SK-N-SH (cell line): ENCODE data around the gene RPS19. TPM values are rescaled to one million over a fixed set of nuclear protein-coding genes. Genes with fewer than 3 reads are reported as not detected.

ENCODE experiments used
- CTCF ChIA-PET: fragments of 300-600, 350-600 bp; formaldehyde crosslinking; extraction: SDS; loops from one replicate; lab custom pipeline; 2021; lab: Yijun Ruan, JAX
- POLR2A ChIA-PET: fragments of 350-600 bp; sonication (Branson Sonifier 250); formaldehyde crosslinking; extraction: SDS; loops from one replicate; lab custom pipeline; 2020; ENCODE audit warnings: antibody characterized with exemption, inconsistent platforms; lab: Yijun Ruan, JAX
- DNase-seq: peaks from one replicate; pipeline ENCODE4 v3.0.0; 2012
- H2AFZ ChIP-seq: fragments of 200-600 bp; sonication (generic); 2 replicates; pipeline ENCODE4 v1.8.1; 2016; ENCODE audit warnings: antibody characterized with exemption, mild to moderate bottlenecking, low read depth
- H3F3A ChIP-seq: fragments of 200-600 bp; sonication (generic); replicated peaks from 2 replicates; pipeline ENCODE3; 2016; ENCODE audit warnings: antibody characterized with exemption, mild to moderate bottlenecking; ENCODE audit not compliant: insufficient read depth
- H3K27ac ChIP-seq, 2 experiments: fragments of 200-500 bp in 1 of 2; fragments of 200-600 bp in 1 of 2; sonication (Bioruptor generic) in 1 of 2; sonication (generic), shearing (Covaris generic) in 1 of 2; 2 replicates each; pipeline versions ENCODE4 v1.5.1 to v1.6.1; 2014 to 2016; ENCODE audit warnings: low read depth in 2 of 2, inconsistent platforms in 1 of 2, low read length in 1 of 2, mild to moderate bottlenecking in 1 of 2, mixed read lengths in 1 of 2
- H3K27me3 ChIP-seq: fragments of 200-600 bp; sonication (generic), shearing (Covaris generic); 2 replicates; pipeline ENCODE4 v1.6.1; 2016; ENCODE audit warnings: mixed run types; ENCODE audit not compliant: insufficient read depth
- H3K36me3 ChIP-seq, 2 experiments: fragments of 200-500 bp in 1 of 2; fragments of 200-600 bp in 1 of 2; sonication (Bioruptor generic) in 1 of 2; sonication (generic) in 1 of 2; replicated peaks in 1 of 2; 2 replicates each; pipeline versions ENCODE3 to v1.5.1; 2014 to 2016; ENCODE audit warnings: low read length in 1 of 2, mild to moderate bottlenecking in 1 of 2; ENCODE audit not compliant: insufficient read depth in 2 of 2, control insufficient read depth in 1 of 2
- H3K4me1 ChIP-seq, 2 experiments: fragments of 200-500 bp in 1 of 2; fragments of 200-600 bp in 1 of 2; sonication (Bioruptor generic) in 1 of 2; sonication (generic), shearing (Covaris generic) in 1 of 2; 2 replicates each; pipeline versions ENCODE4 v1.5.1 to v1.6.1; 2014 to 2016; ENCODE audit warnings: low read depth in 1 of 2, low read length in 1 of 2, mixed run types in 1 of 2; ENCODE audit not compliant: insufficient read depth in 2 of 2, control insufficient read depth in 1 of 2
- H3K4me2 ChIP-seq: fragments of 200-600 bp; sonication (generic), shearing (Covaris generic); 2 replicates; pipeline ENCODE4 v1.6.1; 2017; ENCODE audit warnings: mixed run types
- H3K4me3 ChIP-seq, 2 experiments: fragments of 200-500 bp in 1 of 2; fragments of 200-600 bp in 1 of 2; sonication (Bioruptor generic) in 1 of 2; sonication (generic), shearing (Covaris generic) in 1 of 2; 2 replicates each; pipeline versions ENCODE4 v1.5.1 to v1.8.1; 2014 to 2016; ENCODE audit warnings: low read depth in 2 of 2, inconsistent platforms in 1 of 2, low read length in 1 of 2, mild to moderate bottlenecking in 1 of 2, mixed read lengths in 1 of 2, moderate library complexity in 1 of 2
- H3K79me2 ChIP-seq: fragments of 200-600 bp; sonication (generic); 2 replicates; pipeline ENCODE4 v1.8.1; 2017; ENCODE audit warnings: mild to moderate bottlenecking; ENCODE audit not compliant: insufficient read depth
- H3K9ac ChIP-seq: fragments of 200-600 bp; sonication (generic); 2 replicates; pipeline ENCODE4 v1.6.1; 2017; ENCODE audit warnings: mixed run types
- H3K9me2 ChIP-seq: fragments of 200-600 bp; sonication (generic); 2 replicates; pipeline ENCODE4 v1.6.1; 2017; ENCODE audit warnings: mixed run types
- H3K9me3 ChIP-seq: fragments of 200-600 bp; sonication (generic); 2 replicates; pipeline ENCODE4 v1.6.1; 2017; ENCODE audit warnings: mixed run types, mild to moderate bottlenecking, moderate library complexity
- H4K20me1 ChIP-seq: fragments of 200-600 bp; sonication (generic); 2 replicates; pipeline ENCODE4 v1.6.1; 2017; ENCODE audit warnings: mild to moderate bottlenecking, mixed run types; ENCODE audit not compliant: insufficient read depth
- FOSL2 ChIP-seq: IDR thresholded peaks from 2 replicates; pipeline ENCODE4 v1.4.0; 2012; ENCODE audit warnings: low read depth, mild to moderate bottlenecking, moderate library complexity, borderline replicate concordance
- FOXJ3 ChIP-seq: sonication (generic); formaldehyde crosslinking; IDR thresholded peaks from 2 replicates; pipeline ENCODE4 v1.5.1; 2020; ENCODE audit warnings: mild to moderate bottlenecking, missing genetic modification reagents
- FOXM1 ChIP-seq: IDR thresholded peaks from 2 replicates; pipeline ENCODE4 v1.4.0; 2012; ENCODE audit warnings: low read depth, mild to moderate bottlenecking
- MXI1 ChIP-seq: IDR thresholded peaks from 2 replicates; pipeline ENCODE4 v1.6.1; 2012; ENCODE audit warnings: mild to moderate bottlenecking, low read depth, low read length, improper control_type of control experiment
- NFIC ChIP-seq: IDR thresholded peaks from 2 replicates; pipeline ENCODE4 v1.4.0; 2012; ENCODE audit warnings: borderline replicate concordance
- TAF1 ChIP-seq: IDR thresholded peaks from 2 replicates; pipeline ENCODE4 v1.6.1; 2012; ENCODE audit warnings: low read depth, mild to moderate bottlenecking, low read length, moderate library complexity, borderline replicate concordance
- WGBS: methylation state at CpG from one replicate; pipeline ENCODE4 v1.1.6; 2017; ENCODE audit warnings: low lambda C conversion rate; 5-methylcytosine and 5-hydroxymethylcytosine counted together
- polyA plus RNA-seq, 3 experiments: library from polyadenylated mRNA; depleted of rRNA; stranded (reverse); fragments of >200 nt; gene quantifications; 2 replicates each; pipeline ENCODE4 v1.2.3, GENCODE V29; 2012
- TF ChIP-seq, protein P1 (sequence below): IDR thresholded peaks from 2 replicates; pipeline ENCODE4; 2012
- TF ChIP-seq, protein P2 (sequence below): fragments of 150-350 bp; IDR thresholded peaks from 2 replicates; pipeline ENCODE4 v1.6.1; 2017; ENCODE audit warnings: antibody characterized with exemption, low read length, low read depth, borderline replicate concordance
- TF ChIP-seq, protein P3 (sequence below): IDR thresholded peaks from 2 replicates; pipeline ENCODE4 v1.6.1; 2012; ENCODE audit warnings: mild to moderate bottlenecking, low read depth, low read length, moderate library complexity
- TF ChIP-seq, protein P4 (sequence below): IDR thresholded peaks from 2 replicates; pipeline ENCODE4 v1.4.0; 2012; ENCODE audit warnings: low read depth, borderline replicate concordance

Gene RPS19
- polyA plus RNA-seq, 1 of the 3 experiments (the other 2 are of a cell fraction), result 2,819 TPM

DNA sequence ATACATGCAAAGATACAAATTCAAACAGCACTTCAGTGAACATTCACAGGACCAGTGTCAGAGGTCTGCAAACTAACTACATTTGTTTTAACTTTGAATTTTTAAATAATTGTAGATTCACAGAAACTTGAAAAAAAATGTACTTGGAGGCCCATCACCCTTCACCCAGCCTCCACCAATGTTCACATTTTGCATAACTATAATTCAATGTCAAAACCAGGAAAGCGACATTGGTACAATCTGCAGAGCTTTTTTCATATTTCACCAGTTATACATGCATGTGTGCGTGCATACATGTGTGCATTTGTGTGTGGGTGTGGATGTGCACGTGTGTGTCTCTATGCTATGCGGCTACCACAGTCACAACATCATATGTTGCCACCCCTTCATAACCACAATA is 44.8 kb upstream of the RPS19 start:
- Histone ChIP-seq H3K4me1 (no peaks in the 10 kb centered on the region), H3K27me3 (peaks cover 14% of the 10 kb centered on the region; the same call in 1 of the 2 replicates), H3K4me2 (no peak overlapping the region), H3K9me2 (no peaks in the 10 kb centered on the region), H3K4me3 (no peak overlapping the region), H3K9ac (no peak overlapping the region), H3F3A (no peaks in the 10 kb centered on the region), H3K9me3 (no peaks in the 10 kb centered on the region), H3K27ac (no peak overlapping the region), H3K36me3 (no peaks in the 10 kb centered on the region), H2AFZ (no peak overlapping the region), H4K20me1 (no peaks in the 10 kb centered on the region), H3K79me2 (no peaks in the 10 kb centered on the region)
- POLR2A ChIA-PET, result no interaction called here
- no peak for TF ChIP-seq NFIC
- TF ChIP-seq, protein P1, sequence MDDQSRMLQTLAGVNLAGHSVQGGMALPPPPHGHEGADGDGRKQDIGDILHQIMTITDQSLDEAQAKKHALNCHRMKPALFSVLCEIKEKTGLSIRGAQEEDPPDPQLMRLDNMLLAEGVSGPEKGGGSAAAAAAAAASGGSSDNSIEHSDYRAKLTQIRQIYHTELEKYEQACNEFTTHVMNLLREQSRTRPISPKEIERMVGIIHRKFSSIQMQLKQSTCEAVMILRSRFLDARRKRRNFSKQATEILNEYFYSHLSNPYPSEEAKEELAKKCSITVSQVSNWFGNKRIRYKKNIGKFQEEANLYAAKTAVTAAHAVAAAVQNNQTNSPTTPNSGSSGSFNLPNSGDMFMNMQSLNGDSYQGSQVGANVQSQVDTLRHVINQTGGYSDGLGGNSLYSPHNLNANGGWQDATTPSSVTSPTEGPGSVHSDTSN, result no peak
- TF ChIP-seq FOSL2, result no peak
- TF ChIP-seq, protein P2, sequence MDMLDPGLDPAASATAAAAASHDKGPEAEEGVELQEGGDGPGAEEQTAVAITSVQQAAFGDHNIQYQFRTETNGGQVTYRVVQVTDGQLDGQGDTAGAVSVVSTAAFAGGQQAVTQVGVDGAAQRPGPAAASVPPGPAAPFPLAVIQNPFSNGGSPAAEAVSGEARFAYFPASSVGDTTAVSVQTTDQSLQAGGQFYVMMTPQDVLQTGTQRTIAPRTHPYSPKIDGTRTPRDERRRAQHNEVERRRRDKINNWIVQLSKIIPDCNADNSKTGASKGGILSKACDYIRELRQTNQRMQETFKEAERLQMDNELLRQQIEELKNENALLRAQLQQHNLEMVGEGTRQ, result no peak
- DNase-seq, result no peak
- CTCF ChIA-PET, result no interaction called here
- WGBS, result 7% methylated on average over 4 of the region's 4 CpGs

DNA sequence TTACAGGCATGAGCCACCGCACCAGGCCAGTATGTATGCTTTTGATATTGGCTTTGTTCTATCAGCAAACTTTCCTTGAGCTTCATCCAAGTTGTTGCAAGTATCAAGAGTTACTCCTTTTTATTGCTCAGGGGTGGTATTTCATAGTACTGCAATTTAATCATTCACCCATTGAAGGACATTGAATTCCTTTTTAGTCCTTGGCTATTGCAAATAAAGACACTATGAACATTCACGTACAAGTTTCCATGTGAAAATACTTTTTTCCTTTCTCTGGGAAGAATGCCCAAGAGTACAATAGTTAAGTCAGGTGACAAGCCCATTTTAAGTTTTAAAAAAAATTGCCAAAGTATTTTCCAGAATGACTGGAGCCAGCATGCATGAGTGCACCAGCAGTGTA is 43.3 kb upstream of the RPS19 start:
- Histone ChIP-seq H4K20me1 (no peaks in the 10 kb centered on the region), H3K27me3 (peaks cover 27% of the 10 kb centered on the region; the same call in 1 of the 2 replicates), H3K9ac (no peak overlapping the region), H3F3A (no peaks in the 10 kb centered on the region), H3K4me2 (no peak overlapping the region), H3K9me3 (no peaks in the 10 kb centered on the region), H3K36me3 (no peaks in the 10 kb centered on the region), H3K27ac (no peak overlapping the region), H3K4me1 (no peaks in the 10 kb centered on the region), H2AFZ (no peak overlapping the region), H3K79me2 (no peaks in the 10 kb centered on the region), H3K4me3 (no peak overlapping the region), H3K9me2 (no peaks in the 10 kb centered on the region)
- 36% methylated on average over 2 of the region's 2 CpGs for WGBS
- CTCF ChIA-PET, result interaction anchor here (1.0 to 1.1 kb wide), 3 partner anchors 24 to 38 kb away, joined by 3 read pairs; no protein-coding TSS in a partner anchor
- POLR2A ChIA-PET, result no interaction called here
- DNase-seq, result no peak
- TF ChIP-seq, protein P3, sequence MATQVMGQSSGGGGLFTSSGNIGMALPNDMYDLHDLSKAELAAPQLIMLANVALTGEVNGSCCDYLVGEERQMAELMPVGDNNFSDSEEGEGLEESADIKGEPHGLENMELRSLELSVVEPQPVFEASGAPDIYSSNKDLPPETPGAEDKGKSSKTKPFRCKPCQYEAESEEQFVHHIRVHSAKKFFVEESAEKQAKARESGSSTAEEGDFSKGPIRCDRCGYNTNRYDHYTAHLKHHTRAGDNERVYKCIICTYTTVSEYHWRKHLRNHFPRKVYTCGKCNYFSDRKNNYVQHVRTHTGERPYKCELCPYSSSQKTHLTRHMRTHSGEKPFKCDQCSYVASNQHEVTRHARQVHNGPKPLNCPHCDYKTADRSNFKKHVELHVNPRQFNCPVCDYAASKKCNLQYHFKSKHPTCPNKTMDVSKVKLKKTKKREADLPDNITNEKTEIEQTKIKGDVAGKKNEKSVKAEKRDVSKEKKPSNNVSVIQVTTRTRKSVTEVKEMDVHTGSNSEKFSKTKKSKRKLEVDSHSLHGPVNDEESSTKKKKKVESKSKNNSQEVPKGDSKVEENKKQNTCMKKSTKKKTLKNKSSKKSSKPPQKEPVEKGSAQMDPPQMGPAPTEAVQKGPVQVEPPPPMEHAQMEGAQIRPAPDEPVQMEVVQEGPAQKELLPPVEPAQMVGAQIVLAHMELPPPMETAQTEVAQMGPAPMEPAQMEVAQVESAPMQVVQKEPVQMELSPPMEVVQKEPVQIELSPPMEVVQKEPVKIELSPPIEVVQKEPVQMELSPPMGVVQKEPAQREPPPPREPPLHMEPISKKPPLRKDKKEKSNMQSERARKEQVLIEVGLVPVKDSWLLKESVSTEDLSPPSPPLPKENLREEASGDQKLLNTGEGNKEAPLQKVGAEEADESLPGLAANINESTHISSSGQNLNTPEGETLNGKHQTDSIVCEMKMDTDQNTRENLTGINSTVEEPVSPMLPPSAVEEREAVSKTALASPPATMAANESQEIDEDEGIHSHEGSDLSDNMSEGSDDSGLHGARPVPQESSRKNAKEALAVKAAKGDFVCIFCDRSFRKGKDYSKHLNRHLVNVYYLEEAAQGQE, result no peak
- TF ChIP-seq TAF1, result no peak
- TF ChIP-seq NFIC, result no peak
- TF ChIP-seq, protein P1, result no peak
- TF ChIP-seq FOXJ3 (CRISPR knock-in tag), result no peak
- no peak for TF ChIP-seq FOXM1
- TF ChIP-seq, protein P4, sequence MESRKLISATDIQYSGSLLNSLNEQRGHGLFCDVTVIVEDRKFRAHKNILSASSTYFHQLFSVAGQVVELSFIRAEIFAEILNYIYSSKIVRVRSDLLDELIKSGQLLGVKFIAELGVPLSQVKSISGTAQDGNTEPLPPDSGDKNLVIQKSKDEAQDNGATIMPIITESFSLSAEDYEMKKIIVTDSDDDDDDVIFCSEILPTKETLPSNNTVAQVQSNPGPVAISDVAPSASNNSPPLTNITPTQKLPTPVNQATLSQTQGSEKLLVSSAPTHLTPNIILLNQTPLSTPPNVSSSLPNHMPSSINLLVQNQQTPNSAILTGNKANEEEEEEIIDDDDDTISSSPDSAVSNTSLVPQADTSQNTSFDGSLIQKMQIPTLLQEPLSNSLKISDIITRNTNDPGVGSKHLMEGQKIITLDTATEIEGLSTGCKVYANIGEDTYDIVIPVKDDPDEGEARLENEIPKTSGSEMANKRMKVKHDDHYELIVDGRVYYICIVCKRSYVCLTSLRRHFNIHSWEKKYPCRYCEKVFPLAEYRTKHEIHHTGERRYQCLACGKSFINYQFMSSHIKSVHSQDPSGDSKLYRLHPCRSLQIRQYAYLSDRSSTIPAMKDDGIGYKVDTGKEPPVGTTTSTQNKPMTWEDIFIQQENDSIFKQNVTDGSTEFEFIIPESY, result no peak
- no peak for TF ChIP-seq MXI1
- TF ChIP-seq, protein P2, result no peak
